Measurements from ENCODE around the gene GSTA1. TPM values are rescaled to one million over a fixed set of nuclear protein-coding genes. Genes with fewer than 3 reads are reported as not detected.

The GSTA1 gene
- total RNA-seq, 1 experiment from 2014 or later, result 0.28 TPM

DNA sequence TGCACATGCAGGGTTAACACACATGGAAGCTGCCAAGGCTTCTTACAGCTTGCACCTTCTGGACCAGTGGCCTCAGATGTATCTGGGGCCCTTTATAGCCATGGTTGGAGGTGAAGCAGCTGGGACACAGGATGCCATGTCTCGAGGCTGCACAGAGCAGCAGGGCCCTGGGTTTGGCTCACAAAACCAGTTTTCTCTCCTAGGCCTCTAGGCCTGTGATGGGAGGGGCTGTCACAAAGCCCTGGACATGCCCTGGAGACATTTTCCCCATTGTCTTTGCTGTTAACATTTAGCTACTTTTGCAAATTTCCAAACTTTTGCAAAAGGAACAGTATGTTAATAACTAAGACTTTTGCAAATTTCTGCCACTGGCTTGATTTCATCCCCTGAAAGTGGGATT lies 18.2 kb upstream of the GSTA1 start:
- no peaks in the 10 kb centered on the region; the same call in 1 of the 2 replicates for H3K27me3 ChIP-seq (ENCODE audit: control insufficient read depth, insufficient read depth, low read length)
- CTCF ChIA-PET, result no interaction called here
- TF ChIP-seq TCF7L2 (IDR thresholded peaks at IDR 0.05; ENCODE audit: low read depth, low read length) (no peak), POLR2AphosphoS5 (IDR thresholded peaks at IDR 0.05; ENCODE audit: low read depth, low read length) (no peak), SIN3A (IDR thresholded peaks at IDR 0.05; ENCODE audit: borderline replicate concordance, insufficient read depth, low read depth, low read length) (no peak)
- TF ChIP-seq, protein P1, sequence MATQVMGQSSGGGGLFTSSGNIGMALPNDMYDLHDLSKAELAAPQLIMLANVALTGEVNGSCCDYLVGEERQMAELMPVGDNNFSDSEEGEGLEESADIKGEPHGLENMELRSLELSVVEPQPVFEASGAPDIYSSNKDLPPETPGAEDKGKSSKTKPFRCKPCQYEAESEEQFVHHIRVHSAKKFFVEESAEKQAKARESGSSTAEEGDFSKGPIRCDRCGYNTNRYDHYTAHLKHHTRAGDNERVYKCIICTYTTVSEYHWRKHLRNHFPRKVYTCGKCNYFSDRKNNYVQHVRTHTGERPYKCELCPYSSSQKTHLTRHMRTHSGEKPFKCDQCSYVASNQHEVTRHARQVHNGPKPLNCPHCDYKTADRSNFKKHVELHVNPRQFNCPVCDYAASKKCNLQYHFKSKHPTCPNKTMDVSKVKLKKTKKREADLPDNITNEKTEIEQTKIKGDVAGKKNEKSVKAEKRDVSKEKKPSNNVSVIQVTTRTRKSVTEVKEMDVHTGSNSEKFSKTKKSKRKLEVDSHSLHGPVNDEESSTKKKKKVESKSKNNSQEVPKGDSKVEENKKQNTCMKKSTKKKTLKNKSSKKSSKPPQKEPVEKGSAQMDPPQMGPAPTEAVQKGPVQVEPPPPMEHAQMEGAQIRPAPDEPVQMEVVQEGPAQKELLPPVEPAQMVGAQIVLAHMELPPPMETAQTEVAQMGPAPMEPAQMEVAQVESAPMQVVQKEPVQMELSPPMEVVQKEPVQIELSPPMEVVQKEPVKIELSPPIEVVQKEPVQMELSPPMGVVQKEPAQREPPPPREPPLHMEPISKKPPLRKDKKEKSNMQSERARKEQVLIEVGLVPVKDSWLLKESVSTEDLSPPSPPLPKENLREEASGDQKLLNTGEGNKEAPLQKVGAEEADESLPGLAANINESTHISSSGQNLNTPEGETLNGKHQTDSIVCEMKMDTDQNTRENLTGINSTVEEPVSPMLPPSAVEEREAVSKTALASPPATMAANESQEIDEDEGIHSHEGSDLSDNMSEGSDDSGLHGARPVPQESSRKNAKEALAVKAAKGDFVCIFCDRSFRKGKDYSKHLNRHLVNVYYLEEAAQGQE (IDR thresholded peaks at IDR 0.05; ENCODE audit: insufficient read depth in 1 of 2, low read depth in 2 of 2, low read length in 1 of 2), result no peak
- TF ChIP-seq, protein P2, sequence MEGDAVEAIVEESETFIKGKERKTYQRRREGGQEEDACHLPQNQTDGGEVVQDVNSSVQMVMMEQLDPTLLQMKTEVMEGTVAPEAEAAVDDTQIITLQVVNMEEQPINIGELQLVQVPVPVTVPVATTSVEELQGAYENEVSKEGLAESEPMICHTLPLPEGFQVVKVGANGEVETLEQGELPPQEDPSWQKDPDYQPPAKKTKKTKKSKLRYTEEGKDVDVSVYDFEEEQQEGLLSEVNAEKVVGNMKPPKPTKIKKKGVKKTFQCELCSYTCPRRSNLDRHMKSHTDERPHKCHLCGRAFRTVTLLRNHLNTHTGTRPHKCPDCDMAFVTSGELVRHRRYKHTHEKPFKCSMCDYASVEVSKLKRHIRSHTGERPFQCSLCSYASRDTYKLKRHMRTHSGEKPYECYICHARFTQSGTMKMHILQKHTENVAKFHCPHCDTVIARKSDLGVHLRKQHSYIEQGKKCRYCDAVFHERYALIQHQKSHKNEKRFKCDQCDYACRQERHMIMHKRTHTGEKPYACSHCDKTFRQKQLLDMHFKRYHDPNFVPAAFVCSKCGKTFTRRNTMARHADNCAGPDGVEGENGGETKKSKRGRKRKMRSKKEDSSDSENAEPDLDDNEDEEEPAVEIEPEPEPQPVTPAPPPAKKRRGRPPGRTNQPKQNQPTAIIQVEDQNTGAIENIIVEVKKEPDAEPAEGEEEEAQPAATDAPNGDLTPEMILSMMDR (IDR thresholded peaks at IDR 0.05), result no peak
- POLR2A ChIA-PET, result no interaction called here
- ATAC-seq (no peak), DNase-seq (ENCODE audit: low read depth, low spot score) (no peak)
- BruUV-seq (replicated peaks), result no TSS peak
- in situ Hi-C loops (cut with HindIII; ENCODE audit: low pct_unique_long_range_greater_than_20kb, low sequenced_read_pairs) (no loop called here), intact Hi-C loops (cut with micrococcal nuclease; ENCODE audit: unreplicated experiment) (no loop called here)
- H3K4me1 ChIP-seq (ENCODE audit: control insufficient read depth, insufficient read depth, low read length), result no peaks in the 10 kb centered on the region
- no peak overlapping the region for H3K27ac ChIP-seq (ENCODE audit: low read length)
- no peaks in the 10 kb centered on the region for H3K9me3 ChIP-seq (ENCODE audit: control insufficient read depth, insufficient read depth, low read depth, low read length)
- H3K4me3 ChIP-seq (ENCODE audit: low read depth in 2 of 2, low read length in 2 of 2), result no peak overlapping the region
- no peaks in the 10 kb centered on the region for H3K36me3 ChIP-seq (ENCODE audit: control insufficient read depth, insufficient read depth, low read length)

DNA sequence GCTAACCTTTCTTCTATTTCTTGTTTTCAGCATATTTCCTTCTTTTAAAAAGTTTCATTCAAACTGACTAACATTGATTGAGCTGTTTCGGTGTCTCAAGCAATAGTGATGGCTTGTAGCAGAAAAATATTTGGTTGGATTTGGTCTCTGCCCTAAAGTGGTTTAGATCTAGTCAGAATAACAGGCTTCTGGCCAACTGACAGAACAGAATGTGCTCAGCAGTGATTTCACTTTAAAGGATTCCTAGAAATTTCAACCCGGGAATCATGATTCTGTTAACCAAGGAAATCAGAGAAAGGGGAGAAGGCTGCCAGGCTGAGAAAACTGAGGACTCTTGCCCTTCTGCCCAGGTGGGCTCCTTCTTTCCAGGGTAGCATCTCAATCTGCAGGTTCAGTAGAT lies 16.6 kb upstream of the GSTA1 start:
- H3K9me3 ChIP-seq (ENCODE audit: control insufficient read depth, insufficient read depth, low read depth, low read length), result no peaks in the 10 kb centered on the region
- DNase-seq (ENCODE audit: low read depth, low spot score), result no peak
- H3K27ac ChIP-seq (ENCODE audit: low read length), result no peak overlapping the region
- no peaks in the 10 kb centered on the region for H3K4me1 ChIP-seq (ENCODE audit: control insufficient read depth, insufficient read depth, low read length)
- no peak overlapping the region for H3K4me3 ChIP-seq (ENCODE audit: low read depth in 2 of 2, low read length in 2 of 2)
- in situ Hi-C loops (cut with HindIII; ENCODE audit: low pct_unique_long_range_greater_than_20kb, low sequenced_read_pairs) (no loop called here), intact Hi-C loops (cut with micrococcal nuclease; ENCODE audit: unreplicated experiment) (no loop called here)
- ChIA-PET CTCF (no interaction called here), POLR2A (no interaction called here)
- TF ChIP-seq POLR2AphosphoS5 (IDR thresholded peaks at IDR 0.05; ENCODE audit: low read depth, low read length) (no peak), SIN3A (IDR thresholded peaks at IDR 0.05; ENCODE audit: borderline replicate concordance, insufficient read depth, low read depth, low read length) (no peak), TCF7L2 (IDR thresholded peaks at IDR 0.05; ENCODE audit: low read depth, low read length) (no peak)
- TF ChIP-seq, protein P2 (IDR thresholded peaks at IDR 0.05), result no peak
- TF ChIP-seq, protein P1 (IDR thresholded peaks at IDR 0.05; ENCODE audit: insufficient read depth in 1 of 2, low read depth in 2 of 2, low read length in 1 of 2), result no peak
- H3K27me3 ChIP-seq (ENCODE audit: control insufficient read depth, insufficient read depth, low read length), result no peaks in the 10 kb centered on the region; the same call in 1 of the 2 replicates
- BruUV-seq (replicated peaks), result no TSS peak
- ATAC-seq, result no peak
- no peaks in the 10 kb centered on the region for H3K36me3 ChIP-seq (ENCODE audit: control insufficient read depth, insufficient read depth, low read length)
